Measurements from ENCODE around the gene JAZF1. TPM values are rescaled to one million over a fixed set of nuclear protein-coding genes. Genes with fewer than 3 reads are reported as not detected.

The JAZF1 gene
- total RNA-seq, 1 experiment from 2014 or later = 4.0 TPM

DNA sequence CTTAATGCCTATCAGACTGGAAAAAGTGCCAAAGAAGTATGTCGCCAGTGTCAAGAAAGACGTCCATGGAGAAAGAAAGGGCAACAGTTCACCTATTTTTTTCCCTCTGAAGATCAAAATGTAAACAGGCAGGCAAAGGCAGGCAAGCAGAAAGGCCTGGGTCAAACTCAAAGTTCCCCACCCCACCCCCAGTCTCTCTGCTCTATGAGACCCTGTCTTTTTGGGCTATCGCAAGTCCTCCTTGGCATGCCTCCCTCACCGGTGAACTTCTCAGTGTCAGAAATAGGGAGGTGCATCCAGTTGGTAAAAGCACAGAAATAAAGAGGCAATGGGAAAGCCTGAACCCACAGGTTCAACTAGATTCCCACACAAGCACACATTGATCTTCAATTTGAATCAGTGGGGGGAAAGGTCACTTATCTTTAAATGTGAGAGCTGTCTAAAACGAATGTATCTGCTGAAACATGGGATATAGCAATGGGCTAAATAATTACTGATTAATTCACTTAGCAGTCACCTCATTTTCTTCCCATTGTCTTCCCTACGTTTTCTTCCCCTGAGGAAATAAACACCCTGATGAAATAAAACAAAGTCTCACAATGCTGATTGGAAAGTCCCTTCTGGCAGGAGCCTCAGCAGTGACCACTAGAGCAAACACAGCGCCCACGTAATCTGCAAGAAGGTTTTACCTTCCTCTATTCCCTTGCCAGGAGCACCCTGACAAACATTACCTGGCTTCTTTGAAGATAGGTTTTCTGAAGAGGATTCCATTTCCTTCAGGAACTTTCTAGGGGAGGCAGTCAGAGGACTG is 31.1 kb downstream of the JAZF1 start:
- in situ Hi-C loops (cut with HindIII; ENCODE audit: low pct_unique_long_range_greater_than_20kb, low sequenced_read_pairs) = no loop called here
- DNase-seq (ENCODE audit: low read depth) = peak; percentile 32

- in situ Hi-C loops (cut with HindIII; ENCODE audit: low pct_unique_long_range_greater_than_20kb, low sequenced_read_pairs) = no loop called here
- no peak for DNase-seq (ENCODE audit: low read depth)
These were observed 34.7 kb downstream of the JAZF1 start for GRCh38 chr7:28145931-28146330.

GRCh38 chr7:28145090-28145626 is 35.4 kb downstream of the JAZF1 start:
- in situ Hi-C loops (cut with HindIII; ENCODE audit: low pct_unique_long_range_greater_than_20kb, low sequenced_read_pairs) = no loop called here
- no peak for DNase-seq (ENCODE audit: low read depth)

GRCh38 chr7:28144266-28144665 is 36.3 kb downstream of the JAZF1 start:
- DNase-seq (ENCODE audit: low read depth) = no peak
- in situ Hi-C loops (cut with HindIII; ENCODE audit: low pct_unique_long_range_greater_than_20kb, low sequenced_read_pairs) = no loop called here

DNA sequence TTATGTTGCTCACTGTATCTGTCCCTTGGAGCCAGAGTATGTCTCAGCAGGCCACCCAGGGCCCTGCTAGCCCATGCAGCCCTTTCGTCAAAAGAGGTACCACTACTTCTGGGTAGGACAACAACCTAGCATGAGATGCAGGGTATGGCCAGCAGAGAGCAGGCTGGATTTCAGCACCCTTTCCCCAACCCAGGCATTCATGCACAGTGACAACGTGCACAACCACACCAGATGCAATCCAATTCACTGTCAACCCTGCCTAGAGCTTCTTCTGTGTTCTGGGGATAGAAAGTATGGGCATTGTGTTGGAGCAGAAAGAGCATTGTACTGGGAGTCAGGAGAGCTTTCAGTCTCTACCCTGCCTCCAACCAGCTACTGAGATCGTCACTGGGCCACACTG is 37.9 kb downstream of the JAZF1 start:
- DNase-seq (ENCODE audit: low read depth) = no peak
- in situ Hi-C loops (cut with HindIII; ENCODE audit: low pct_unique_long_range_greater_than_20kb, low sequenced_read_pairs) = no loop called here

- DNase-seq (ENCODE audit: low read depth) = no peak
- in situ Hi-C loops (cut with HindIII; ENCODE audit: low pct_unique_long_range_greater_than_20kb, low sequenced_read_pairs) = no loop called here
These were observed 39.6 kb downstream of the JAZF1 start for GRCh38 chr7:28140979-28141378.

DNA sequence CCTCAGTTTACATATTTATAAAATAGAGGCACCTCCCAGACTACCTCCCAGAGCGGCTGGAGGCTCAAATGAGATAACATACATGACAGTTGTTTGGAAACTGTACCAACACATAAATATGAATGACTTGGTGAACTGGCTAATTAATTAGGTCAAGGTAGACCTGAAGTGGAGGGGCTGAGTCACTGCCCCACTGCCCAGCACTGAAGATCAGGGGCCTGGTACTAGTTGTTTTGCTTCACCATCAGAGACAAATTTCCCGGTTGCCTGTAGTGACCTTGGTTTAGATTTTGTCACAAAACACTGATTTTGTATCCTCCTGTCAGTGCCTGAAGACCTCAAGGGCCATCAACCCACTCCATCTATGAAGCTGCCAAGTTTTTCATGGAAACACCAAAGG is 41.8 kb downstream of the JAZF1 start:
- DNase-seq (ENCODE audit: low read depth) = no peak
- in situ Hi-C loops (cut with HindIII; ENCODE audit: low pct_unique_long_range_greater_than_20kb, low sequenced_read_pairs) = no loop called here

GRCh38 chr7:28137463-28137862 is 43.1 kb downstream of the JAZF1 start:
- DNase-seq (ENCODE audit: low read depth) = no peak
- in situ Hi-C loops (cut with HindIII; ENCODE audit: low pct_unique_long_range_greater_than_20kb, low sequenced_read_pairs) = no loop called here

DNA sequence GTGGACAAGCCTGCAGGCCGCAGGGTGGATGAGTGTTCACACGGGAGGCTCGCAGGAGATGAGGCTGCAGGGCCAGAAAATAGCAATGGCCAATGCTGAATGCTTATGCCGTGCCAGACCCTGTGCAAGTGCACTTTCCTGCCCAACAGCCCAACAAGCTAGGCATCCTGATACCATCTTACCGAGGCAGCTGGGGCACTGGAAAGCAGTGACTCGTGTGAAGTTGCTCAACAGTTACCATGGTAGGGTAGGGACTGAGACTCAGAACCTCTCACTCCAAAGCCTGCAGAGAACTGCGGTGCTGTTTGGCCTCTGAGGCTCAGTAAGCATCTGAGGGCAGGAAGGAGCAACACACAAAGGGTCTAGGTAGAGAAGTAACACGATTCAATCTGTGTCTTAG is 43.7 kb downstream of the JAZF1 start:
- in situ Hi-C loops (cut with HindIII; ENCODE audit: low pct_unique_long_range_greater_than_20kb, low sequenced_read_pairs) = no loop called here
- no peak for DNase-seq (ENCODE audit: low read depth)

DNA sequence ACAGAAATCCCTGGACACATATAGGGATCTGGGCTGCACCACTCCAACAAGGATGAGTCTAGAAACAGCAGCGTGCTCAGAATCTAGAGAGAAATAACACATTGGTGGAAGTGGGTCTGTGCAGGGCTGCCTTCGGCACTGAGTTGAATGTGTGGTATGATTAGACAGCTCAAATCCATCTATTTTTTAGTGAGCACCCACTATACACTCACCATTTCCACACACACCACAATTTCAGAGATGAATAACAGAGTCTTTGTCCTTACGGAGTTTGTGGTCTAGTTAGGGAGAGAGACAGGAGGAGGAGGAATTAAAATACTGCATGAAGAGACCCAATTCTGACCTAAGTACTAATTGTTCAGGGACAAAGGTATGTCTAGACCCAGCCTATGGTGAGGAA is 44.2 kb downstream of the JAZF1 start:
- DNase-seq (ENCODE audit: low read depth) = no peak
- in situ Hi-C loops (cut with HindIII; ENCODE audit: low pct_unique_long_range_greater_than_20kb, low sequenced_read_pairs) = no loop called here

GRCh38 chr7:28135760-28136159 is 44.8 kb downstream of the JAZF1 start:
- in situ Hi-C loops (cut with HindIII; ENCODE audit: low pct_unique_long_range_greater_than_20kb, low sequenced_read_pairs) = no loop called here

DNA sequence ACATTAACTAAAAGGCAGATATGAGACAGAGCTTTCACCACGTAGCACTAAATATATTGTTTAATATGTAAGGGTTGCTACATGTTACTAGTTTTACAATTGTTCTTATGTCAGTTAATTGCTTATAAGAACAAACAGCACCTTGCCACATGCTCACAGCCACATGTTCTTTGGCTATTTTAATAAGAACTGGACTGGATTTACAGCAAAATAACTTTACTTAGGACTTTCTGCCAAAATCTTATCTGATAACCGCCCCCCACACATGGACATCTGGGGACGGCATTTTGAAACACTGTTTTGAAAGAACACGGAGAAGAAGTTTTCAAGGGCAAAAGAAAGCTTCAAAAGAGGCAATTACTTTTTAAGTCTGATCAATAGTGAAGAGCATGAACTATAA is 45.3 kb downstream of the JAZF1 start:
- DNase-seq (ENCODE audit: low read depth) = no peak
- in situ Hi-C loops (cut with HindIII; ENCODE audit: low pct_unique_long_range_greater_than_20kb, low sequenced_read_pairs) = no loop called here

More at GRCh38 chr7:28135760-28136159, 44.8 kb downstream of the JAZF1 start:
- no peak for DNase-seq (ENCODE audit: low read depth)

GRCh38 chr7:28133872-28134271 is 46.7 kb downstream of the JAZF1 start:
- in situ Hi-C loops (cut with HindIII; ENCODE audit: low pct_unique_long_range_greater_than_20kb, low sequenced_read_pairs) = no loop called here
- no peak for DNase-seq (ENCODE audit: low read depth)

GRCh38 chr7:28132959-28133870 is 47.4 kb downstream of the JAZF1 start:
- DNase-seq (ENCODE audit: low read depth) = no peak
- in situ Hi-C loops (cut with HindIII; ENCODE audit: low pct_unique_long_range_greater_than_20kb, low sequenced_read_pairs) = no loop called here

- no peak for DNase-seq (ENCODE audit: low read depth)
- in situ Hi-C loops (cut with HindIII; ENCODE audit: low pct_unique_long_range_greater_than_20kb, low sequenced_read_pairs) = no loop called here
These were observed 50.3 kb downstream of the JAZF1 start for GRCh38 chr7:28130277-28130676.

GRCh38 chr7:28128608-28129007 is 52.0 kb downstream of the JAZF1 start:
- DNase-seq (ENCODE audit: low read depth) = no peak
- in situ Hi-C loops (cut with HindIII; ENCODE audit: low pct_unique_long_range_greater_than_20kb, low sequenced_read_pairs) = no loop called here

GRCh38 chr7:28126410-28127041 is 54.1 kb downstream of the JAZF1 start:
- in situ Hi-C loops (cut with HindIII; ENCODE audit: low pct_unique_long_range_greater_than_20kb, low sequenced_read_pairs) = no loop called here
- DNase-seq (ENCODE audit: low read depth) = no peak

DNA sequence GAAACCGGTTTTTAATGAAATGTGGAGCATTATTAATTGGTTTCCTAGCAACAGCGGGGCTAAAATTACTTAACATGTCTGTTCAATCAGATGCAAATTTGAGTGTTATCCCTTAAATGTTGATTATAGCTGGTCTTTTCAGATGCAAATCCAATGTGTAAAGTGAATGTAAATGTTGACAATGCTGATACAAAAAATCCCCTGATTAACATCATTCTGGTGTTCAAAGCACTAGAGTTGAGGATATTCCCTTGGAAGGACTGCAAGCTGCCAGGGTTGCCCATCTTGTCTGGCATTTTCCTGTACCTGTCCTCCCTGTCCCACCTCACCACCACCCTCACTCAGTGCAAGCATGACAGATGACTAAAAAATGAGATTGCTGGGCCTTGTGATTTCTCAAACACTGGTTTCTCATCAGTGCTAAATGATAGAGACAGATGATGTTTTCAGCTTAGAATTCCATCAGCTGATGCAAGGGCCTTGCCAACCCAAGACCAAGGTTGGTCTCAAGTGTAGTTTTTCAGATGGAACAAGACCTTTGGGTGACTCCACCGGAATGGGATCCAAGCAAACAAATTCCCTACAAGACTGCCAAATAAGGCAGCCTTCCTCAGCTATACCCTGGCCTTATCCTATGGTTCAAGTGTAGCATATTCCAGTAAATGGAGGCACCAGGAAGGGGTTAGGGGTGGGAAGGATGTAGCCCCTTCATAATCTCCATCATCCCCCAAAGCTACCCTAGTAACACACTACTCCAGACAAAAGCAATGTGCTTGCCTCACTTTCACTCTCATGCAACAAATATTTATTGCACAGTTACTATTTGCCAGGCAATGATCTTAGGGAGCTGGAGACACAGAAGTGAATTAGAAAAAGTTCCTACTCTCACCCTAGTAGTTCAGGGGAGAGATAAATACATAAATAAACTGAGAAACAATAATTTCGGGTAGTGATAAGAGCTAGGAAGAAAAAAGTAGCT is 54.9 kb downstream of the JAZF1 start:
- in situ Hi-C loops (cut with HindIII; ENCODE audit: low pct_unique_long_range_greater_than_20kb, low sequenced_read_pairs) = no loop called here
- no peak for DNase-seq (ENCODE audit: low read depth)
